ENCODE measurements around the gene UST.
"Not testable (repeated sequence)": the region's sequence is repeated elsewhere in the genome, so short reads cannot be mapped to it uniquely, and the experiment has no call there.

The UST gene

GRCh38 chr6:149037051-149037671, 290.3 kb downstream of the UST start:
- H3K27ac ChIP-seq = no peak overlapping the region
- TF ChIP-seq, protein P1, sequence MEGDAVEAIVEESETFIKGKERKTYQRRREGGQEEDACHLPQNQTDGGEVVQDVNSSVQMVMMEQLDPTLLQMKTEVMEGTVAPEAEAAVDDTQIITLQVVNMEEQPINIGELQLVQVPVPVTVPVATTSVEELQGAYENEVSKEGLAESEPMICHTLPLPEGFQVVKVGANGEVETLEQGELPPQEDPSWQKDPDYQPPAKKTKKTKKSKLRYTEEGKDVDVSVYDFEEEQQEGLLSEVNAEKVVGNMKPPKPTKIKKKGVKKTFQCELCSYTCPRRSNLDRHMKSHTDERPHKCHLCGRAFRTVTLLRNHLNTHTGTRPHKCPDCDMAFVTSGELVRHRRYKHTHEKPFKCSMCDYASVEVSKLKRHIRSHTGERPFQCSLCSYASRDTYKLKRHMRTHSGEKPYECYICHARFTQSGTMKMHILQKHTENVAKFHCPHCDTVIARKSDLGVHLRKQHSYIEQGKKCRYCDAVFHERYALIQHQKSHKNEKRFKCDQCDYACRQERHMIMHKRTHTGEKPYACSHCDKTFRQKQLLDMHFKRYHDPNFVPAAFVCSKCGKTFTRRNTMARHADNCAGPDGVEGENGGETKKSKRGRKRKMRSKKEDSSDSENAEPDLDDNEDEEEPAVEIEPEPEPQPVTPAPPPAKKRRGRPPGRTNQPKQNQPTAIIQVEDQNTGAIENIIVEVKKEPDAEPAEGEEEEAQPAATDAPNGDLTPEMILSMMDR (conservative IDR thresholded peaks at IDR 0.05) = no peak
- no peak for TF ChIP-seq ZFX (IDR thresholded peaks at IDR 0.05)

DNA sequence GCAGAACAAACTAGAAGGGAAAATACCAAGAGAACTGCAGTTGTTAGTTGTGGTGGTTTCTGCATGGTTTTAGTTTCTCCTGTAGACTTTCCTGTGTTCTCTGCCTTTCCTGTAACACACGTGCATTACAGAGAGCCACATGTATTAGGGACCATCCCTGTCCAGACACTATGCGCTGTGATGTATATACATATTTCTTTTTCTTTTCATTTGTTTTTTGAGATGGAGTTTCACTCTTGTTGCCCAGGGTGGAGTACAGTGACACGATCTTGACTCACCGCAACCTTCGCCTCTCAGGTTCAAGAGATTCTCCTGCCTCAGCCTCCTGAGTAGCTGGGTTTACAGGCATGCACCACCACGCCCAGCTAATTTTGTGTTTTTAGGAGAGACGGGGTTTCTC, 292.2 kb downstream of the UST start:
- H3K27ac ChIP-seq = not testable (repeated sequence)

- TF ChIP-seq ZFX (IDR thresholded peaks at IDR 0.05) = no peak
- TF ChIP-seq, protein P1 (conservative IDR thresholded peaks at IDR 0.05) = no peak
- no peak overlapping the region for H3K27ac ChIP-seq
Observed at GRCh38 chr6:149041953-149042352, 295.1 kb downstream of the UST start.

DNA sequence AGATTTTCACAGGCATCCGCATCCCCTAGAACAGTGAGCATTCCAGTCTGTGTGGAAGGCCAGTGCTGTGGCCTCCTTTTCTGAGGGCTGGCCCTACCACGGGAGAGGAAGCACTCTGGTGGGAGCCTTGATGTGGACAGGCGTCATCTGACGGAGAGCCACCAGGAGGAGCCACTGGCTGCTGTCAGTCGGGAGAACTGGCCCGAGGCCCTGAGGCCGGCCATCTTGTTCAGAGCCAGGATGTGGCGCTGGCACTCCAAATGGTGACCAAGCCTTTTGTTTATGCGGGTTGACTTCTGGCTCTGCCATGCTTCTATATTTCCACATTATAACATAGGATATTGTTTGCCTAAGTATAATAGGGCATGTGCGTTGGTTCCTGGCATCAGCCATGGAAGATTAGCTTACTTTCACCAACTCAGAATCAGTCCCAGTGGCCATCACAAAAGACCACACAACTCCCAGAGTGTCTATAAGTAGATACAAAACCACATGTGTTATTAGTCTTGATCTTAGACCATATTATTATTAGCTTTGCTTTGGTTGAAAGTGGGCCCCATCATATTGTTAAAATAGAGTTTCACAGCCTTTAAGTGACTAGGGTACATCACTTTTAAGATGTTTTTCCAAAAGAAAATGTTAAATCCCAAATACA, 296.8 kb downstream of the UST start:
- no peak overlapping the region for H3K27ac ChIP-seq
- TF ChIP-seq, protein P1 (conservative IDR thresholded peaks at IDR 0.05) = peak; percentile 62
- no peak for TF ChIP-seq ZFX (IDR thresholded peaks at IDR 0.05)

DNA sequence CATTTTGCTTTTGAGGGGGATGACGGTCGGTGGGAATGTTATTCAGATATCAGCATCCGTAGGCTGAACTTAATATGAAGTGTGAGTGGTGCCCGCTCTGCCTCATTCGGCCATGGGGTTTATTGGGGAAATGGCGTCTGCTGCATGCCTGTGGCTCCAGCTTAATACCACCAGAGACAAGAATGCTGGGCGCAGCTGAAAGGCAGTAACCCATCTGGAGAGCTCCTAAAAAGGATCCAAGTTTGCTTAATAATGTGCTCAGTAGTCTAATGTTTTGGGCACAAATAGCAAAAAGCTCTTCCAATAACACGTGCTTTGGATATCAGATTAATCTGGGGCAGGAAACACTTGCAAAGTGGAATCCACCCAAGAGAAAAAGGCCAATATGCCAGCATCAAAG, 297.7 kb downstream of the UST start:
- no peak for TF ChIP-seq ZFX (IDR thresholded peaks at IDR 0.05)
- TF ChIP-seq, protein P1 (conservative IDR thresholded peaks at IDR 0.05) = no peak
- no peak overlapping the region for H3K27ac ChIP-seq

GRCh38 chr6:149045404-149045803, 298.6 kb downstream of the UST start:
- TF ChIP-seq, protein P1 (conservative IDR thresholded peaks at IDR 0.05) = peak; percentile 13
- TF ChIP-seq ZFX (IDR thresholded peaks at IDR 0.05) = no peak
- H3K27ac ChIP-seq = no peak overlapping the region

DNA sequence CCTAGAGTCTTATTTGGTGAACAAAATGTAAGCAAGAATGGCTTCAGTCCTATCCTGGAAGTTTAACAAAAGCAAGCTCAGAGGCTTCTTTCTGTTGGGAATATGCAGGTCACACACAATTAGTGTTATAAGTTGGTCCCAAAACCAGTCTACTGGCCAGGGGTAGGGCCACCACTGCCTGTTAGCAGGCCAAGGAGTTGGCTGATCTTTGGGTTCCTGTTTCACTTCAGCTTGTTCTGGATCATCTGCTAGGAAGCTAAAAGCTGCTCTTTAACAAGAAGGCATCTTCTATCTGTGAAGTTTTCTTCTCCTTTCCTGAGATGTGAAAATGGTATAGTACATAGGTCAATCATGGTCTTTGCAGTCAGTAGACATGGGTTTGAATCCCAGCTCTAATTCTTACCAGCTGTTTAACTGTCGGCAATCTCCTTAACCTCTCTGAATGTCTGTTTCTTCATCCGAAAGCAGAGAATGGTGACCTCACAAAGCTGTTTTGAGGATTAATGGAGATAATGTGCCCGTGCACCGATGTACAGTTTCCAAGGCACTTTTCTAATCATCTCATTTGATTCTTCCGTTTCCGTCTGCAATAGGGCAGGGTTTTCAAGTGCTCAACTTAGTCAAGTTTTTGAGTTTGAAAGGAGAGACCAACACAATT, 299.5 kb downstream of the UST start:
- no peak overlapping the region for H3K27ac ChIP-seq

DNA sequence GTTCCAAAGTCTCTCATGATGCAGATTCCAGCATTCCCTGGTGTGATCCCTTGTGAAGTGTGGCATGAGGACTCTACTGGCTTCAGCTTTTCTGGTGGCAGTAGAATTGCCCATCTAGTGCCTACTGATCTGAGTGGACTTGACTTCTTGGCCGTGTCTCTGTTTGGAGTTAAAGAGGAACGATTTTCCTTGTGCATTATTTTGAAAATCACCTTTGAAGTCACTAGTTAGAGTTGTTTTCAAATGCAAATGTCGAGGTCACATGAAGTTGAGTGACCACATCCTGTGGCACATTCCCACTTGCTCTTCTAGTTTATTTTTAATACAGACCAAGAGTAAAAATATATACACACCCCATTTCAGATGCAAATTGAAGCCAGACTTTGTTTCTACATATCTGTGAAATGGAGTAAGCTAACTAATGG, 300.0 kb downstream of the UST start:
- TF ChIP-seq, protein P1 (conservative IDR thresholded peaks at IDR 0.05) = no peak
- no peak for TF ChIP-seq ZFX (IDR thresholded peaks at IDR 0.05)
- H3K27ac ChIP-seq = no peak overlapping the region

More for the DNA sequence above, 299.5 kb downstream of the UST start:
- no peak for TF ChIP-seq ZFX (IDR thresholded peaks at IDR 0.05)

Data from C4-2B (cell line).